Measurements from ENCODE around the gene TARS3. TPM values are rescaled to one million over a fixed set of nuclear protein-coding genes. Genes with fewer than 3 reads are reported as not detected.

The TARS3 gene
- total RNA-seq, 1 donor from 2014 or later, result 21.5 TPM

DNA sequence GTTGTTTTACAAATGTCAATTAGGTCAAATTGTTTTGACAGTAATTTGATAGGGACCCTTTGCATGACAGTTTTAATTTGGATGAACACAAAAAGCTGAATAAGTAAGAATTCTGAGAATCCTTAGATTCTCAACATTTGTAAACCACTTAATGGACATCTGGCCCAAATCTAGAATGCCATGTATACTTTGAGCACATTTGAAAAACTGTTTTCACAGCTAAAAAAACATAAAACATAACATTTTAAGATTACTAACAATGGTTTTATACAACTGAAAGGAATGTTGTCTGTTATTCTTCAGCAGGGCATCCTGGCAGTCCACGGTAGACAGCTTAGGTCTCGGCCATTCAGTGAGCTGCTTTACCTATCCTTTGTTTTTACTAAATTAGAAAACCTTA, 37.6 kb downstream of the TARS3 start:
- Mint-ChIP-seq H3K27me3 (no peaks in the 10 kb centered on the region), H3K9me3 (ENCODE audit: low read depth) (no peaks in the 10 kb centered on the region), H3K27ac (no peak overlapping the region), H3K4me1 (ENCODE audit: low read depth) (peaks cover 8% of the 10 kb centered on the region), H3K4me3 (ENCODE audit: low read depth) (no peak overlapping the region), H3K36me3 (ENCODE audit: insufficient read depth) (peaks cover 18% of the 10 kb centered on the region)
- TF ChIP-seq, protein P1, sequence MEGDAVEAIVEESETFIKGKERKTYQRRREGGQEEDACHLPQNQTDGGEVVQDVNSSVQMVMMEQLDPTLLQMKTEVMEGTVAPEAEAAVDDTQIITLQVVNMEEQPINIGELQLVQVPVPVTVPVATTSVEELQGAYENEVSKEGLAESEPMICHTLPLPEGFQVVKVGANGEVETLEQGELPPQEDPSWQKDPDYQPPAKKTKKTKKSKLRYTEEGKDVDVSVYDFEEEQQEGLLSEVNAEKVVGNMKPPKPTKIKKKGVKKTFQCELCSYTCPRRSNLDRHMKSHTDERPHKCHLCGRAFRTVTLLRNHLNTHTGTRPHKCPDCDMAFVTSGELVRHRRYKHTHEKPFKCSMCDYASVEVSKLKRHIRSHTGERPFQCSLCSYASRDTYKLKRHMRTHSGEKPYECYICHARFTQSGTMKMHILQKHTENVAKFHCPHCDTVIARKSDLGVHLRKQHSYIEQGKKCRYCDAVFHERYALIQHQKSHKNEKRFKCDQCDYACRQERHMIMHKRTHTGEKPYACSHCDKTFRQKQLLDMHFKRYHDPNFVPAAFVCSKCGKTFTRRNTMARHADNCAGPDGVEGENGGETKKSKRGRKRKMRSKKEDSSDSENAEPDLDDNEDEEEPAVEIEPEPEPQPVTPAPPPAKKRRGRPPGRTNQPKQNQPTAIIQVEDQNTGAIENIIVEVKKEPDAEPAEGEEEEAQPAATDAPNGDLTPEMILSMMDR (IDR thresholded peaks at IDR 0.05; ENCODE audit: unreplicated experiment), result no peak
- DNase-seq (ENCODE audit: low spot score, unreplicated experiment), result no peak

- H3K27ac Mint-ChIP-seq, result no peak overlapping the region
- peaks cover 25% of the 10 kb centered on the region for H3K36me3 Mint-ChIP-seq (ENCODE audit: insufficient read depth)
- TF ChIP-seq, protein P1 (IDR thresholded peaks at IDR 0.05; ENCODE audit: unreplicated experiment), result no peak
- no peak for DNase-seq (ENCODE audit: low spot score, unreplicated experiment)
- H3K4me3 Mint-ChIP-seq (ENCODE audit: low read depth), result no peak overlapping the region
- no peaks in the 10 kb centered on the region for H3K9me3 Mint-ChIP-seq (ENCODE audit: low read depth)
- peaks cover 8% of the 10 kb centered on the region for H3K4me1 Mint-ChIP-seq (ENCODE audit: low read depth)
- H3K27me3 Mint-ChIP-seq, result no peaks in the 10 kb centered on the region
Observed at GRCh38 chr15:101684877-101685276, 39.4 kb downstream of the TARS3 start.

DNA sequence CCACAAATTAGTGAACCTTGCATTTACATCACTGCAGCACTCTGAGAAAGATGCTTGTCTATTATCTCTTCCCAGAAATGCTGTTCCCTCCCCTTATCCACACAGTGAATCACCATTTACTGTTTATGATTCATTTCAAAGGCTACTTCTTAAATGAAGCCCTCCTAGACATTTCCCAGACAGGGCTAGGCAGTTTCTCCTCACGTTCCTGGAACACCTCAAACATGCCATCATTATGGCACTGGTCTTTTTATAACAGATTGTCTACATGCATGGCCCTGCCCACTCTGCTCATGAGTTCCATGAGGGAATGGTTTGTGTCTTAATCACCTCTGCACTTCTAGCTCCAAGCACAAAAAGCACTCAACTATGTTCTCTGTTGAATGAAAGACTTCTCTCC, 39.9 kb downstream of the TARS3 start:
- TF ChIP-seq, protein P1 (IDR thresholded peaks at IDR 0.05; ENCODE audit: unreplicated experiment), result no peak
- H3K36me3 Mint-ChIP-seq (ENCODE audit: insufficient read depth), result peaks cover 26% of the 10 kb centered on the region
- no peaks in the 10 kb centered on the region for H3K27me3 Mint-ChIP-seq
- peaks cover 8% of the 10 kb centered on the region for H3K4me1 Mint-ChIP-seq (ENCODE audit: low read depth)
- H3K4me3 Mint-ChIP-seq (ENCODE audit: low read depth), result no peak overlapping the region
- no peak overlapping the region for H3K27ac Mint-ChIP-seq
- H3K9me3 Mint-ChIP-seq (ENCODE audit: low read depth), result no peaks in the 10 kb centered on the region
- DNase-seq (ENCODE audit: low spot score, unreplicated experiment), result no peak

- no peak overlapping the region for H3K4me3 Mint-ChIP-seq (ENCODE audit: low read depth)
- DNase-seq (ENCODE audit: low spot score, unreplicated experiment), result no peak
- peaks cover 34% of the 10 kb centered on the region for H3K36me3 Mint-ChIP-seq (ENCODE audit: insufficient read depth)
- no peak overlapping the region for H3K27ac Mint-ChIP-seq
- TF ChIP-seq, protein P1 (IDR thresholded peaks at IDR 0.05; ENCODE audit: unreplicated experiment), result no peak
- peaks cover 10% of the 10 kb centered on the region for H3K4me1 Mint-ChIP-seq (ENCODE audit: low read depth)
- H3K9me3 Mint-ChIP-seq (ENCODE audit: low read depth), result no peaks in the 10 kb centered on the region
- H3K27me3 Mint-ChIP-seq, result no peaks in the 10 kb centered on the region
Observed at GRCh38 chr15:101679806-101680205, 44.5 kb downstream of the TARS3 start.

DNA sequence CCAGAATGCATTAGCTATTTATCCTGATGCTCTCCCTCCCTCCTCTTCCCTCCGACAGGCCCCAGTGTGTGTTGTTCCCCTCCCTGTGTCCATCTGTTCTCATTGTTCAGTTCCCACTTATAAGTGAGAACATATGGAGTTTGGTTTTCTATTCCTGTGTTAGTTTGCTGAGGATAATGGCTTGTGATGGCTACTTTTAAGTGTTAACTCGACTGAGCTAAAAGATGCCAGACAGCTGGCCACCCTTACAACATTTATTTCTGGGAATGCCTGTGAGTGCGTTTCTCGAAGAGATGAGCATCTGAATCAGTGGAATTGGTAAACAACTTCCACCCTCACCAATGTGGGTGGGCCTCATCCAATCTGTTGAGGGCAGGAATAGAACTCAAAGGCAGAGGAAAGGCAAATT, 47.3 kb downstream of the TARS3 start:
- H3K36me3 Mint-ChIP-seq (ENCODE audit: insufficient read depth), result peaks cover 28% of the 10 kb centered on the region
- H3K9me3 Mint-ChIP-seq (ENCODE audit: low read depth), result no peaks in the 10 kb centered on the region
- H3K27ac Mint-ChIP-seq, result no peak overlapping the region
- H3K4me1 Mint-ChIP-seq (ENCODE audit: low read depth), result peaks cover 1% of the 10 kb centered on the region
- DNase-seq (ENCODE audit: low spot score, unreplicated experiment), result no peak
- TF ChIP-seq, protein P1 (IDR thresholded peaks at IDR 0.05; ENCODE audit: unreplicated experiment), result no peak
- H3K27me3 Mint-ChIP-seq, result no peaks in the 10 kb centered on the region
- no peak overlapping the region for H3K4me3 Mint-ChIP-seq (ENCODE audit: low read depth)
